Measurements from ENCODE around the gene PTPN9.

The PTPN9 gene

DNA sequence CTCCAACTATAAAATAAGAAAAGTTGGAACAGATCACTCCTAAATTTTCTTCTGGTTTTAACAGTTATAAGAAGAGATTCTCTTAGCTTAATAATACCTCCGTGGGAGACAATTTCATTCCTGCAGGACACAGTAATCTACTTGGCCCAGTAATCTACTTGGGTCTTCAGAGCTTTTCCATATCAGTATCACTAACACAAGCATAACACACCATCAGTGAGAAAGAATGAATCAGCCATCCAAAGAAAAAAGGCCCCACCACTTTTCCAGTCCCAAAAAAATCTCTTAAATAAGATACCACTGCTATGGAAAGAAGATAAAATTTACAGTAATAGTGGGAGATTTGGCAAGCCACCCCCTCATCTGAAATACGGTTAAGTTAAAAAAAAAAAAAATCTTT is 147.8 kb downstream of the PTPN9 start:
- peaks cover 61% of the 10 kb centered on the region for H3K36me3 ChIP-seq (ENCODE audit: insufficient read depth, low read length)
- H3K4me3 ChIP-seq (ENCODE audit: low read depth, low read length, poor library complexity, severe bottlenecking): no peak overlapping the region
- peaks cover 52% of the 10 kb centered on the region for H3K79me2 ChIP-seq (ENCODE audit: insufficient read depth, low read length)
- no peaks in the 10 kb centered on the region for H3F3A ChIP-seq (ENCODE audit: insufficient read depth, low read length)
- no peaks in the 10 kb centered on the region for H3K9me3 ChIP-seq (ENCODE audit: low read length)
- no peaks in the 10 kb centered on the region for H3K27me3 ChIP-seq (ENCODE audit: insufficient read depth, low read length)
- no peak overlapping the region for H3K9ac ChIP-seq (ENCODE audit: low read length)
- H3K27ac ChIP-seq (ENCODE audit: low read depth, low read length, poor library complexity, severe bottlenecking): no peak overlapping the region
- H3K4me1 ChIP-seq (ENCODE audit: insufficient read depth, low read length, severe bottlenecking): no peaks in the 10 kb centered on the region
- no peaks in the 10 kb centered on the region for H3K9me2 ChIP-seq (ENCODE audit: low read depth, low read length)
- TF ChIP-seq EZH2 (IDR thresholded peaks at IDR 0.05; ENCODE audit: borderline replicate concordance, low read length): no peak
- TF ChIP-seq CTCF (IDR thresholded peaks at IDR 0.05; ENCODE audit: low read length): no peak
- H3K4me2 ChIP-seq (ENCODE audit: low read length): no peak overlapping the region
- peaks cover 2% of the 10 kb centered on the region; the same call in 1 of the 2 replicates for H4K20me1 ChIP-seq (ENCODE audit: insufficient read depth, low read length)
- H2AFZ ChIP-seq (ENCODE audit: low read length): no peak overlapping the region

DNA sequence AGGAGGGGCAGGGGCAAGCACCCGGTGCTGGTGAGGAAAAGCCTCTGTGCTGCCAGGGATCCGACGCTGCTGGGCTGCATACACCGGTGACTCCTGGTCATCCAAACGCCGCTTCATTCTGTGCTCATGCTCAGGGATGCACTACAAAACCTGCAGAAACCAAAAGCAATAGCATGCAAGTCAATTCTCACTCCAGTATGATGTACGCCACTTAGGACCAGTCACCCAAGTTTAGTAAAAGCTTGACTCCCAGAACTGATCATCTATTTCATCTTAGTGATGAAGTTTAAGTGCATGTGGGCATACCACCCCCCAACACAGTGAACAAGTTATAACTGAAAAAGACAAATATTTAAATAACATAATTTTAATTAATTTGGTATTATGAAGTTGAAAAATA is 148.9 kb downstream of the PTPN9 start:
- Histone ChIP-seq H3K4me2 (ENCODE audit: low read length) (no peak overlapping the region), H3K9me2 (ENCODE audit: low read depth, low read length) (no peaks in the 10 kb centered on the region)
- no peak for TF ChIP-seq EZH2 (IDR thresholded peaks at IDR 0.05; ENCODE audit: borderline replicate concordance, low read length)
- no peak for TF ChIP-seq CTCF (IDR thresholded peaks at IDR 0.05; ENCODE audit: low read length)

GRCh38 chr15:75428152-75428551 is 151.0 kb downstream of the PTPN9 start:
- H3K27ac ChIP-seq (ENCODE audit: low read depth, low read length, poor library complexity, severe bottlenecking): no peak overlapping the region
- H3K36me3 ChIP-seq (ENCODE audit: insufficient read depth, low read length): peaks cover 59% of the 10 kb centered on the region
- H3K4me3 ChIP-seq (ENCODE audit: low read depth, low read length, poor library complexity, severe bottlenecking): no peak overlapping the region
- H3K4me2 ChIP-seq (ENCODE audit: low read length): no peak overlapping the region
- H3F3A ChIP-seq (ENCODE audit: insufficient read depth, low read length): no peaks in the 10 kb centered on the region
- H3K27me3 ChIP-seq (ENCODE audit: insufficient read depth, low read length): no peaks in the 10 kb centered on the region
- no peak for TF ChIP-seq CTCF (IDR thresholded peaks at IDR 0.05; ENCODE audit: low read length)
- no peak for TF ChIP-seq EZH2 (IDR thresholded peaks at IDR 0.05; ENCODE audit: borderline replicate concordance, low read length)
- H4K20me1 ChIP-seq (ENCODE audit: insufficient read depth, low read length): peaks cover 2% of the 10 kb centered on the region; the same call in 1 of the 2 replicates
- no peaks in the 10 kb centered on the region for H3K9me3 ChIP-seq (ENCODE audit: low read length)
- no peak overlapping the region for H3K9ac ChIP-seq (ENCODE audit: low read length)
- H3K4me1 ChIP-seq (ENCODE audit: insufficient read depth, low read length, severe bottlenecking): no peaks in the 10 kb centered on the region
- no peak overlapping the region for H2AFZ ChIP-seq (ENCODE audit: low read length)
- H3K79me2 ChIP-seq (ENCODE audit: insufficient read depth, low read length): peaks cover 23% of the 10 kb centered on the region
- H3K9me2 ChIP-seq (ENCODE audit: low read depth, low read length): no peaks in the 10 kb centered on the region

More for the DNA sequence above, 148.9 kb downstream of the PTPN9 start:
- H3K9me3 ChIP-seq (ENCODE audit: low read length): no peaks in the 10 kb centered on the region
- H3K9ac ChIP-seq (ENCODE audit: low read length): no peak overlapping the region
- no peak overlapping the region for H3K4me3 ChIP-seq (ENCODE audit: low read depth, low read length, poor library complexity, severe bottlenecking)
- no peaks in the 10 kb centered on the region for H3F3A ChIP-seq (ENCODE audit: insufficient read depth, low read length)
- peaks cover 42% of the 10 kb centered on the region for H3K79me2 ChIP-seq (ENCODE audit: insufficient read depth, low read length)
- H3K27me3 ChIP-seq (ENCODE audit: insufficient read depth, low read length): no peaks in the 10 kb centered on the region
- peaks cover 2% of the 10 kb centered on the region; the same call in 1 of the 2 replicates for H4K20me1 ChIP-seq (ENCODE audit: insufficient read depth, low read length)
- no peak overlapping the region for H3K27ac ChIP-seq (ENCODE audit: low read depth, low read length, poor library complexity, severe bottlenecking)
- H3K4me1 ChIP-seq (ENCODE audit: insufficient read depth, low read length, severe bottlenecking): no peaks in the 10 kb centered on the region
- H2AFZ ChIP-seq (ENCODE audit: low read length): no peak overlapping the region
- peaks cover 58% of the 10 kb centered on the region for H3K36me3 ChIP-seq (ENCODE audit: insufficient read depth, low read length)
